ENCODE results near the gene OLIG1. TPM values are rescaled to one million over a fixed set of nuclear protein-coding genes. Genes with fewer than 3 reads are reported as not detected.

Gene OLIG1
- total and polyA plus RNA-seq, 7 experiments from 2014 or later = 0.34 to 9.3 TPM; not detected in 5

GRCh38 chr21:33042812-33043211 lies 27.1 kb upstream of the OLIG1 start:
- Histone ChIP-seq H3K4me3 (ENCODE audit: low read length) (no peak overlapping the region), H3K27me3 (ENCODE audit: control insufficient read depth in 2 of 2, insufficient read depth in 2 of 2, low read length in 2 of 2) (no peaks in the 10 kb centered on the region), H3K27ac (ENCODE audit: low read depth, low read length) (no peak overlapping the region), H3K36me3 (ENCODE audit: control insufficient read depth in 2 of 3, insufficient read depth in 3 of 3, low read length in 3 of 3) (no peaks in the 10 kb centered on the region), H3K9me3 (ENCODE audit: control insufficient read depth in 2 of 3, low read length in 3 of 3) (no peaks in the 10 kb centered on the region), H3K4me1 (ENCODE audit: control insufficient read depth in 2 of 2, insufficient read depth in 2 of 2, low read length in 2 of 2) (no peaks in the 10 kb centered on the region)
- intact Hi-C loops (cut with micrococcal nuclease) = no loop called here
- Mint-ChIP-seq H3K27ac (no peak overlapping the region), H3K4me1 (no peaks in the 10 kb centered on the region), H3K9me3 (peaks cover 0 to 3% (median 0%) of the 10 kb centered on the region in 11 donors), H3K27me3 (peaks cover 31 to 56% (median 44%) of the 10 kb centered on the region in 5 donors), H3K36me3 (no peaks in the 10 kb centered on the region), H3K4me3 (no peak overlapping the region)
- ChIA-PET CTCF (interaction anchor here (0.7 kb wide), 1 partner anchor 473 kb away, joined by 3 read pairs; no protein-coding TSS in a partner anchor), POLR2A (no interaction called here)
- no peak for DNase-seq
- ATAC-seq = no peak

- Mint-ChIP-seq H3K4me1 (peaks cover 0 to 3% (median 0%) of the 10 kb centered on the region in 7 donors), H3K27ac (no peak overlapping the region), H3K9me3 (no peaks in the 10 kb centered on the region), H3K36me3 (no peaks in the 10 kb centered on the region), H3K4me3 (no peak overlapping the region), H3K27me3 (peaks cover 28 to 48% (median 41%) of the 10 kb centered on the region in 5 donors)
- no peak overlapping the region for H3K4me3 ChIP-seq (ENCODE audit: low read length)
- no peak overlapping the region for H3K27ac ChIP-seq (ENCODE audit: low read depth, low read length)
- ATAC-seq (no peak), DNase-seq (no peak)
- no peaks in the 10 kb centered on the region for H3K36me3 ChIP-seq (ENCODE audit: control insufficient read depth in 2 of 3, insufficient read depth in 3 of 3, low read length in 3 of 3)
- CTCF ChIA-PET = no interaction called here
- POLR2A ChIA-PET = no interaction called here
- H3K9me3 ChIP-seq (ENCODE audit: control insufficient read depth in 2 of 3, low read length in 3 of 3) = no peaks in the 10 kb centered on the region
- intact Hi-C loops (cut with micrococcal nuclease) = no loop called here
- no peaks in the 10 kb centered on the region for H3K27me3 ChIP-seq (ENCODE audit: control insufficient read depth in 2 of 2, insufficient read depth in 2 of 2, low read length in 2 of 2)
- no peaks in the 10 kb centered on the region for H3K4me1 ChIP-seq (ENCODE audit: control insufficient read depth in 2 of 2, insufficient read depth in 2 of 2, low read length in 2 of 2)
Measured at GRCh38 chr21:33046455-33046854, 23.5 kb upstream of the OLIG1 start.

- ATAC-seq (no peak), DNase-seq (no peak)
- POLR2A ChIA-PET = no interaction called here
- Mint-ChIP-seq H3K4me1 (peaks cover 0 to 3% (median 0%) of the 10 kb centered on the region in 7 donors), H3K4me3 (no peak overlapping the region), H3K9me3 (no peaks in the 10 kb centered on the region), H3K27ac (no peak overlapping the region), H3K36me3 (no peaks in the 10 kb centered on the region), H3K27me3 (peaks cover 21 to 46% (median 37%) of the 10 kb centered on the region in 5 donors)
- Histone ChIP-seq H3K36me3 (ENCODE audit: control insufficient read depth in 2 of 3, insufficient read depth in 3 of 3, low read length in 3 of 3) (no peaks in the 10 kb centered on the region), H3K27me3 (ENCODE audit: control insufficient read depth in 2 of 2, insufficient read depth in 2 of 2, low read length in 2 of 2) (no peaks in the 10 kb centered on the region), H3K4me3 (ENCODE audit: low read length) (no peak overlapping the region), H3K4me1 (ENCODE audit: control insufficient read depth in 2 of 2, insufficient read depth in 2 of 2, low read length in 2 of 2) (no peaks in the 10 kb centered on the region), H3K27ac (ENCODE audit: low read depth, low read length) (no peak overlapping the region), H3K9me3 (ENCODE audit: control insufficient read depth in 2 of 3, low read length in 3 of 3) (no peaks in the 10 kb centered on the region)
- intact Hi-C loops (cut with micrococcal nuclease) = no loop called here
- CTCF ChIA-PET = no interaction called here
Measured at GRCh38 chr21:33047231-33047630, 22.7 kb upstream of the OLIG1 start.

- Mint-ChIP-seq H3K4me1 (peaks cover 0 to 3% (median 0%) of the 10 kb centered on the region in 7 donors), H3K27ac (no peak overlapping the region), H3K27me3 (peaks cover 9 to 22% (median 16%) of the 10 kb centered on the region in 5 donors), H3K9me3 (peaks cover 0 to 3% (median 0%) of the 10 kb centered on the region in 11 donors), H3K36me3 (no peaks in the 10 kb centered on the region), H3K4me3 (no peak overlapping the region)
- Histone ChIP-seq H3K4me3 (ENCODE audit: low read length) (no peak overlapping the region), H3K36me3 (ENCODE audit: control insufficient read depth in 2 of 3, insufficient read depth in 3 of 3, low read length in 3 of 3) (no peaks in the 10 kb centered on the region), H3K4me1 (ENCODE audit: control insufficient read depth in 2 of 2, insufficient read depth in 2 of 2, low read length in 2 of 2) (no peaks in the 10 kb centered on the region), H3K27me3 (ENCODE audit: control insufficient read depth in 2 of 2, insufficient read depth in 2 of 2, low read length in 2 of 2) (no peaks in the 10 kb centered on the region), H3K27ac (ENCODE audit: low read depth, low read length) (no peak overlapping the region), H3K9me3 (ENCODE audit: control insufficient read depth in 2 of 3, low read length in 3 of 3) (no peaks in the 10 kb centered on the region)
- ChIA-PET CTCF (no interaction called here), POLR2A (no interaction called here)
- no peak for DNase-seq
- intact Hi-C loops (cut with micrococcal nuclease) = no loop called here
- ATAC-seq = no peak
Measured at GRCh38 chr21:33051925-33052324, 18.0 kb upstream of the OLIG1 start.

GRCh38 chr21:33053951-33054350 lies 16.0 kb upstream of the OLIG1 start:
- CTCF ChIA-PET = no interaction called here
- H3K4me3 ChIP-seq (ENCODE audit: low read length) = no peak overlapping the region
- Mint-ChIP-seq H3K36me3 (no peaks in the 10 kb centered on the region), H3K4me1 (peaks cover 0 to 9% (median 3%) of the 10 kb centered on the region in 7 donors), H3K9me3 (peaks cover 0 to 3% (median 0%) of the 10 kb centered on the region in 11 donors), H3K27ac (no peak overlapping the region), H3K27me3 (peaks cover 0 to 15% (median 4%) of the 10 kb centered on the region in 5 donors), H3K4me3 (no peak overlapping the region)
- H3K4me1 ChIP-seq (ENCODE audit: control insufficient read depth in 2 of 2, insufficient read depth in 2 of 2, low read length in 2 of 2) = no peaks in the 10 kb centered on the region
- DNase-seq = no peak
- H3K9me3 ChIP-seq (ENCODE audit: control insufficient read depth in 2 of 3, low read length in 3 of 3) = no peaks in the 10 kb centered on the region
- no peak for ATAC-seq
- H3K36me3 ChIP-seq (ENCODE audit: control insufficient read depth in 2 of 3, insufficient read depth in 3 of 3, low read length in 3 of 3) = no peaks in the 10 kb centered on the region
- intact Hi-C loops (cut with micrococcal nuclease) = no loop called here
- H3K27me3 ChIP-seq (ENCODE audit: control insufficient read depth in 2 of 2, insufficient read depth in 2 of 2, low read length in 2 of 2) = no peaks in the 10 kb centered on the region
- no peak overlapping the region for H3K27ac ChIP-seq (ENCODE audit: low read depth, low read length)
- POLR2A ChIA-PET = no interaction called here

GRCh38 chr21:33055991-33056390 lies 13.9 kb upstream of the OLIG1 start:
- Mint-ChIP-seq H3K4me1 (peaks cover 0 to 17% (median 4%) of the 10 kb centered on the region in 7 donors), H3K27me3 (peaks cover 0 to 16% (median 5%) of the 10 kb centered on the region in 5 donors), H3K4me3 (no peak overlapping the region), H3K36me3 (no peaks in the 10 kb centered on the region), H3K9me3 (peaks cover 0 to 3% (median 0%) of the 10 kb centered on the region in 11 donors), H3K27ac (no peak overlapping the region)
- POLR2A ChIA-PET = no interaction called here
- no peak for ATAC-seq
- DNase-seq = no peak
- H3K9me3 ChIP-seq (ENCODE audit: control insufficient read depth in 2 of 3, low read length in 3 of 3) = no peaks in the 10 kb centered on the region
- intact Hi-C loops (cut with micrococcal nuclease) = no loop called here
- H3K36me3 ChIP-seq (ENCODE audit: control insufficient read depth in 2 of 3, insufficient read depth in 3 of 3, low read length in 3 of 3) = no peaks in the 10 kb centered on the region
- no peaks in the 10 kb centered on the region for H3K27me3 ChIP-seq (ENCODE audit: control insufficient read depth in 2 of 2, insufficient read depth in 2 of 2, low read length in 2 of 2)
- H3K4me1 ChIP-seq (ENCODE audit: control insufficient read depth in 2 of 2, insufficient read depth in 2 of 2, low read length in 2 of 2) = no peaks in the 10 kb centered on the region
- CTCF ChIA-PET = no interaction called here
- no peak overlapping the region for H3K27ac ChIP-seq (ENCODE audit: low read depth, low read length)
- H3K4me3 ChIP-seq (ENCODE audit: low read length) = no peak overlapping the region

- H3K27ac ChIP-seq (ENCODE audit: low read depth, low read length) = no peak overlapping the region
- no peaks in the 10 kb centered on the region for H3K9me3 ChIP-seq (ENCODE audit: control insufficient read depth in 2 of 3, low read length in 3 of 3)
- H3K4me1 Mint-ChIP-seq = peaks cover 0 to 17% (median 4%) of the 10 kb centered on the region in 7 donors
- ChIA-PET POLR2A (interaction anchor here (0.6 kb wide), 1 partner anchor 890 kb away, joined by 3 read pairs; no protein-coding TSS in a partner anchor), CTCF (interaction anchor here (0.6 kb wide), 1 partner anchor 124 kb away, joined by 3 read pairs; no protein-coding TSS in a partner anchor)
- no peaks in the 10 kb centered on the region for H3K4me1 ChIP-seq (ENCODE audit: control insufficient read depth in 2 of 2, insufficient read depth in 2 of 2, low read length in 2 of 2)
- H3K4me3 ChIP-seq (ENCODE audit: low read length) = no peak overlapping the region
- no peaks in the 10 kb centered on the region for H3K36me3 Mint-ChIP-seq
- no peak overlapping the region for H3K4me3 Mint-ChIP-seq
- H3K9me3 Mint-ChIP-seq = peaks cover 0 to 3% (median 0%) of the 10 kb centered on the region in 11 donors
- peaks cover under 1 to 16% (median 12%) of the 10 kb centered on the region in 5 donors for H3K27me3 Mint-ChIP-seq
- intact Hi-C loops (cut with micrococcal nuclease) = no loop called here
- no peaks in the 10 kb centered on the region for H3K27me3 ChIP-seq (ENCODE audit: control insufficient read depth in 2 of 2, insufficient read depth in 2 of 2, low read length in 2 of 2)
- H3K27ac Mint-ChIP-seq = no peak overlapping the region
- ATAC-seq (no peak), DNase-seq (no peak)
- no peaks in the 10 kb centered on the region for H3K36me3 ChIP-seq (ENCODE audit: control insufficient read depth in 2 of 3, insufficient read depth in 3 of 3, low read length in 3 of 3)
Measured at GRCh38 chr21:33057385-33057940, 12.5 kb upstream of the OLIG1 start.

Data from naive thymus-derived CD4-positive, alpha-beta T cell (primary cell).